Caki2 (cell line): ENCODE results near the gene PPARG. TPM values are rescaled to one million over a fixed set of nuclear protein-coding genes. Genes with fewer than 3 reads are reported as not detected.

Experiments used
- DNase-seq: peaks from one replicate; pipeline ENCODE4 v3.0.0-alpha.2; 2015; ENCODE audit warnings: low read depth
- in situ Hi-C: cut with HindIII; loops from 2 replicates; pipeline ENCODE4 v1.10.0; 2016; ENCODE audit warnings: low sequenced_read_pairs, low pct_unique_long_range_greater_than_20kb, mixed read lengths
- total RNA-seq: library from RNA; depleted of rRNA; stranded (reverse); fragments of >200 nt; shearing (Covaris generic); gene quantifications from 2 replicates; pipeline ENCODE4 v1.2.3, GENCODE V29; 2014; ENCODE audit warnings: low replicate concordance

Gene PPARG
- total RNA-seq, 1 experiment from 2014 or later, result 63.8 TPM

DNA sequence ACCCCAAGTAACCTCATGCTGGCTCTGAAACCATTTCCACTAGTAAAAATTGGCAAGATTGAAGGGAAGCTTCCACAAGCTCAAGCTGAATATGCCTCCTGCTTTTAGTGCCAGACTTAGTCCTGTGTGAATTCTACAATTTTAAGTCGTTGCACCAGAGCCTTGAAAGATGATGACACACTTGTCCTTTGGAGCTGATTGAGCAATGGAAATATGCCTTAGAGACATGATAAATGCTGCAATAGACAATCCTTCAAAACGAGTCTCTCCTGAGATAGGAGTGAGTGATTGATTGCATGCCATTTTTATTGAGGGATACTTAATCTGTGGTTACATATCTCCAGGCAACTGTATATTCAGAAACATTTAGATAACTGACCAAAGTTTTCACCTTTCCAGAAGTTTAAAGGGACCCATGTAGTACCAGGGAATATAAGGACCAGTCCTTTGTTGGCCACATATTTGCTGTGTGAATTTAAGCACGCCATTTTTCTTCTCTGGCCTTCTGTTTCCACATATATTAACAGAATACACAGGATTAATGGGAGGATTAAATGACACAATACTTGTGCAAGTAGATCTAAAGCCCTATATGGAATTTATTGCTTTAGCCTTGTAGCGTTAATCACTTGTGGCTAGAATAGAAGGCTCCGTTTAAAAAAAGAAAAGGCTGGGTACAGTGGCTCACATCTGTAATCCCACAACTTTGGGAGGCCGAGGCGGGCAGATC lies 65.1 kb downstream of the PPARG start:
- in situ Hi-C loops, result no loop called here
- DNase-seq, result no peak

DNA sequence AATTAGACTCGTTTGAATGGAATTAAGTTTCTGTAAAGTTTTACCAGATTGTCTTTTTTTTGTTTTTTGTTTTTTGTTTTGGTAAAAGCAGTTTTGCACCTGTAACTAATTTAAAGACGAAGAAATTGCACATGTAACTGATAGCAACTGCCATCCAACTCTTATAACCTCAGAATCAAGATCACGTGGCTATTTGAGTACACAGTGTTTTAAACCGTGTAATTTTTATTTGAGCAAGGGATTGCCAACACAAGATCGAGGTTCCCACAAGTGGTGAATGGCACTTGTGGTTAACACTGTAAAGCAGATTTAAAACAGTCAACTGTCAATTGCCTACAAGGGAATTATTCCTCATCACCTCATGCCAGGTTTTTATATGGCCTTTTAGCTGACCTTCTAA lies 67.3 kb downstream of the PPARG start:
- in situ Hi-C loops, result no loop called here
- no peak for DNase-seq

DNA sequence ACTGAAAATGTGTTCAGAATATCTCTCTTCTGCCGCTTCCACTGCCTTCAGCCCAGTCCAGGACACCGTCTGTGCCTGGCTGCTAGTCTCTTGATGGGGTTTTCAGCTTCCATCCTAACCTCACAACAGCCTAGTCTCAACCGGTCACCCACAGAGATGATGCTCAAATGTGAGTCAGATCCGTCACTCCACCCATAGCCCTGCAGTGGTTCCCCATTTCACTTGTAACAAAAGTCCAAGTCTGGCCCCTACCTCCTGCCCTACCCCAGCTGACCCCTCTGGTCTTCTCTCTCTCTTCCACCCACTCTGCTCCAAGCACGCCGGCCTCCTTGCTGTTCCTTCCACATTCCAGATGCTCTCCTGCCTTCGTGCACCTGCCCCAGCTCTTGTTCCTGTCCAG lies 68.1 kb downstream of the PPARG start:
- no peak for DNase-seq
- in situ Hi-C loops, result no loop called here

DNA sequence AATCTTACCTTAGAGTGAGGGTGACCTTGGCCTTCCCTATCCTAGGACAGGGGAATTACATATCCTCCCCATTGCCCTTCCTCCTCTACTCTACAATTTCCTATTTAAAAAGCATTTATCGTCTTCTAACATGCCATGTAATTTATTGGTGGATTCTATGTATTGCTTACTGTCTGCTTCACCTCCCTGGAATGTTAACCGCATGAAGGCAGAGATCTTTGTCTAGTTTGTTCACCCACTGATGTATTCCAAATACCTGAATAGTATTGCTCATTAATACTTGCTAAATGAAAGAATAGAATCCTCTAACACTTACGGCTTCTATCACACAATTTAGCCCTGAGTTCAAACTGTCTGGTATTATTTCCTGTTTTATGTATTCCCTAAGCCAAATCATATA lies 68.6 kb downstream of the PPARG start:
- DNase-seq, result no peak
- in situ Hi-C loops, result no loop called here

DNA sequence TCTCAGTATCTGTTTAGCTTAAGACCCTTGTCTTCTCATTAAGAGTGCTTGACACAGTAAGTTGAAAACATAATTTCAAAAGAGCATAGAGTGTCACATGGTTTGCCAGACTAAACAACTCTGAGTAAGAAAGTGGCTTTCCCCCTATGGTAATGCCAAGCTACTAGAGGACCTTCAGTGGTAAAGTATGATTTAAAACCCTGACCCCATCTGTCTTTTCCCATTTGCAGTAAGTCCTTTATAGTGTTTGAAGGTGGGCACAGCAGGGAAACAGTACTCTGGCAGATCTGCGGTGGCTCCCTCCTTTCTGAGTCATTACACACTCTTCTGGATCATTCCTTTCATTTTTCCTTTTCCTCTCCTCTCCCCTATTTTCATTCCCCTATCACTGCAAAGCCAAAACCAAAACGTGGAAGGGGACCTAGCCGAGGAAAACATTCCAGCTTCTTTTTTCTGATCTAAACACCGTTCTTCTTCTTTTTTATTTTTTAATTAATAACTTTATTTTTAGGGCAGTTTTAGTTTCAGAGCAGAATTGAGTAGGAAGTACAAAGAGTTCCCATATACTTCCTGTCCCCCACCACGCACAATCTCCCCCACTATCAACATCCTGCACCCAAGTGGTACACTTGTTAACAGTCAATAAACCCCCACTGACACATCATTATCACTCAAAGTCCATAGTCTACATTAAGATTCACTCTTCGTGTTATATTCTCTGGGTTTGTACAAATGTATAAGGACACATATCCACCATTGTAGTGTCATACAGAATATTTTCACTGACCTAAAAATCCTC lies 74.7 kb downstream of the PPARG start:
- DNase-seq, result no peak
- in situ Hi-C loops, result no loop called here

DNA sequence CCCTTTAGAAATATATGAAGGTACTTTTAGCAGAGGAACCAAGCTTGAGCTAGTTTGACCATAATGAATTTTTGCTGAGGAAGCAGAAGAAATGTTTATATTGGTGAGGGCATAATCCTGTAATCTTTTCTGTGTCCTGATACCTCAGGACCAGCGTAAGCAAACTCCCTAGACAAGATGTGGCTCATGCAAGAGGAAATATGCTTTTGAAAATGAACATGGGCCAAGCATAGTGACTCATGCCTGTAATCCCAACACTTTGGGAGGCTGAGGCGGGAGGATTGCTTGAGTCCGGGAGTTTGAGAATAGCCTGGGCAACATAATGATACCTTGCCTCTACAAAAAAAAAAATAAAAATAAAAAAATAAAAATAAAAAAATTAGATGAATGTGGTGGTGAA lies 78.5 kb downstream of the PPARG start:
- in situ Hi-C loops, result no loop called here
- DNase-seq, result no peak

DNA sequence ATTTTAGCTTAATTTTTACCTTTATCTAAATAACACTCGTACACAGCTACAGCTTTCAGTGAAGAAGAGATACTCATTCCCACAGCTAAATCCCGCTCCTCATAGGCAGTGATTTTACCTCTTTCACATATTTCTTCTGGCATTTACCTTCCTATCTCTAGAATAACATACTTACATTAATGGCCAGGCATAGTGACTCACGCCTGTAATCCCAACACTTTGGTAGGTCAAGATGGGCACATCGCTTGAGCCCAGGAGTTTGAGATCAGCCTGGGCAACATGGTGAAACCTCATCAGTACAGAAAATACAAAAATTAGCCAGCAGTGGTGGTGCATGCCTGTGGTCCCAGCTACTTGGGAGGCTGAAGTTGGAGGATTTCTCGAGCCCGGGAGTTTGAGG lies 80.2 kb downstream of the PPARG start:
- no peak for DNase-seq
- in situ Hi-C loops, result no loop called here

DNA sequence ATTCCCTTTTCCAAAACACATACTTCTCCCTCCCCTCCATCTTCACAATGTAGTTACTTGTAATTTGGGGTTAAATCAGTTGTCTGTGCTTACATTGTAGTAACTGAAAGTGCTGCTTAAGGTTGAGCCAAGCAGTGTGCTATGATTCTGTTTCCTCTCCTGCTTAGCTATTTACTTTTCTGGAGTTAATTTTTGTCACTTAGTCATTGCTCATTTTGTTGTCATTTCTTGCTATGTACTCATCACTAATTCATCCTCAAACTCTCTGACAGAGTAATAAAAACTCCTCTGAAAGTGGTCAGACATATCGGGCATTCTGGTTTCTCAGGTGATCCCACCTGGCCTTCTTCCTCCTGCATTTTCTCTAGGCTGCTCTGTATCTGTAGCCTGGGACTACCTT lies 80.7 kb downstream of the PPARG start:
- in situ Hi-C loops, result no loop called here
- no peak for DNase-seq

DNA sequence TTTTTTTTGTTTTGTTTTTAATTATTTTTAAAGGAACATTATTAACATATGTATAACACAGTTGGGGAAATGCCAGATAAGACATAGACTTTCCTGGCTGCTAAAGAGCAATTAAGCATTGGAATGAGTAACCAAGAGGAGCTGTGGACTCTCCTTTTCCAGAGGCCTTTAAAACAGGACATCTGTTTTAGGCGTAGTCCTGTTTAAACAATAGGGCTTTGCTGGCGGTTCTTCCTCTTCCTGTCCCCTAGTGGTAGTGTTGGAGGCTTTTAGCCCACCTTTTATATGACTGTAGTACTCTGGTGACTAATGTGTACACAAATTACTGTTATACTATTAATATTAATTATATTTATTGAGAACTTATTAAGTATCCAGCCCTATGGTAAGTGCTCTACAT lies 81.9 kb downstream of the PPARG start:
- in situ Hi-C loops, result no loop called here
- no peak for DNase-seq

DNA sequence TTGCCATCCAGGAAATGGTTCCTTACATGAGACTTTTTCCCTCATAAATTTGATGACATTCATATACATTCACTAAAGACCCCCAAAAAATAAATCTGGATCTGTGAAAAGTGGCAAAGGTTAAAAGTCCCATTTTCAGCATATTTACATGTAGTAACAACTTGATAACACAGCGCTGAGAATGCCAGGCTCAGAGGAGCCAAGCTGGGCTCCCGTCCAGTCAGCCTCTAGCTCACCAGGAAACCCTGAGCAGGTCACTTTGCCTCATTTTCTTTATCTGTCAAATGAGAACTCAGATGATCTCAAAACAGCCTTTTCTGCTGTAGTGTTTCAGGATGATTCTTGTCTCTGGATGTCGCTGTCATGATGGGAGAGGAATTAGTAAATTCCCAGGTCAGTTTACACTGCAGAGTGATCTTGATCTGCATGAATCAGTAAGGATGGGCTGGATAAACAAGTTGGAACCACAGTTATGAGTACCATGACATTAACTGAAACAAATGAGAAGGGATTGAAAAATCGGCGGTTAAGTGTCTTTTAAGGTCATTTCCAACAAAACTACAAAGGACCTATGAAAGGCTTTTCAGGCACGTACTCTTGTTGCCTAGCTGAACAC lies 82.8 kb downstream of the PPARG start:
- DNase-seq, result peak; percentile 51
- in situ Hi-C loops, result no loop called here

DNA sequence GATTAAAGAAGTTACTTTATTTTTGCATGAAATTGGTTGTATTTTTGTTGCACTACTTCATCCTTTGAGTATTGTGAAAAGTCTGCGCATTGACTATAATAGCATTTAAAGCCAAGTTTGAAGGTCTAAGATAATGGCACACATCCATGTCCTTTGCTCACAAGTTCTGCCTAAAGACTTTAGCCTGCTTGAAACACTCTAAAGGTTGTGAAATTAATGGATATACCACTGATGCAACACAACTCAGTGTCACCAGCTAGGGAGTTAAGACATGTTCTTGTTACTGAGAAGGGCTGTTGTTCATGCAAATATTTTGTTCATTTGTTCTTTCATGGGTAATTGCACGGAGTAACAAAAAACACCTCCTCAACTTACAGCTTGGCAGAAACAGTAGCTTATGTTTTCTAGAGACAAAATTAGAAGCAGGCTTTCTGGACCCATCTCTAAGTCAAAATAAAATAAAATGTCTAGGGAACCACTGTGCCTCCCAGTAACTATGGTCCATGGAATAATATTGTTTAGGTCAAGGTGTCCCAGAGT lies 83.9 kb downstream of the PPARG start:
- in situ Hi-C loops, result no loop called here
- DNase-seq, result no peak

DNA sequence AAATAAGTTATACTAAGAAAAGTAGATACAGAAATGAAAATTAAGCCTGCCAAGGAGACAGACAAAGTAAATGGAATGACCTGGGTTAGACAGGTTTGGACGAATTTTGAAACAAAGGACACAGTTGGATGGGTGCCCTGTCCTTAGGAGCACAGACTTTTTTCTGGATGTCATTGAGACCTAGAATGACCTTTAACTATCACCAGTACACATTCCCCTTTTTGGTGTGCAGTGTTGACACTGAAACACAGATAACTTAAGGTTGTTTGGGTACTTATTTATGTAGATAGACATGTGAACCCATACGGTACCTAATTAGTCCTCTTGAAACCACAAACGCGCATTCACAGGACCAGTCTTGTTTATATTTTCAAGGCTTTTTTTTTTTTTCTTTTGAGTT lies 86.7 kb downstream of the PPARG start:
- DNase-seq, result no peak
- in situ Hi-C loops, result no loop called here

DNA sequence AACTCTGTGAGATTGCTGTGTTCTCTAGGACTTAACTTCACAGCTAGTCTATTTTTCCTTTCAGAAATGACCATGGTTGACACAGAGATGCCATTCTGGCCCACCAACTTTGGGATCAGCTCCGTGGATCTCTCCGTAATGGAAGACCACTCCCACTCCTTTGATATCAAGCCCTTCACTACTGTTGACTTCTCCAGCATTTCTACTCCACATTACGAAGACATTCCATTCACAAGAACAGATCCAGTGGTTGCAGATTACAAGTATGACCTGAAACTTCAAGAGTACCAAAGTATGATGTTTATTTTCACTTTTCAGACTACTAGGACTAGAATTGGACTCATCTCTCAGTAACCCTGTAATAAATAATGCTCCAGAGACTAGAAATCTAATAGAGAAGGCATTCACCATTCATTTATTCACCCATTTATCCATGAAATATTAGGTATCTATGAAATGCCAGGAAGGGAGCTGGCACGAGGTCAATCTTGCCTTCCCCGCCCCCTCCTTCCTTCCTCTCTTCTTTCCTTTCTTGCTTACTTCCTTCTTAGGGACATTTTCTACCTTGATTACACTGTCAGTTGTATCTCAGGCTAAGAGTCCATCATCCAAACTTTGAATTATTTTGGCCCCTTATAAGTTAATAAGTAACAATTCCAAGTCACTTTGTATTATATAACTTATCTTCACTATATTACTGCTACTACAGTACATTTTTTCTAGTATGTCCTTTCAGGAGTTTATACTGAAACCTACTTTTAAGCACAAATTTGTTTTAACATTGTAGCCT lies 91.0 kb downstream of the PPARG start:
- no peak for DNase-seq
- in situ Hi-C loops, result no loop called here

DNA sequence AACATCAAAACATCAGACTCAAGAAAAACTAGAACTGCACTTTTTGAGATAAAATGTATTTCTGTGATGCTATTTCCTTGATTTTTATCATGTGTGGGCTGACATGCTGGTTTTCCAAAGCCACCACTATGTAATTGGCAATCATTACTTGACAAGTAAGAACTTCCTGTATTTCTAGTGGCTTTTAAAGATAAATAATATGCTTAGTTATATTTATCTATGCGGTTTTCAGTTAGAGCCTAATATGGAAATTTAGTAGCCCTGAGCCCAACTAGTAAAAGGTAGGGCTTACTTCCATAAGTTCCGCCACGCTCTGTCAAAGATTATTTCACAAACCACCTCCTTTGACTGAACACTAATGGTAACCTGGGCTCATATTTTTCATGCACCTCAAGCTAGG lies 91.6 kb downstream of the PPARG start:
- in situ Hi-C loops, result no loop called here
- DNase-seq, result no peak

DNA sequence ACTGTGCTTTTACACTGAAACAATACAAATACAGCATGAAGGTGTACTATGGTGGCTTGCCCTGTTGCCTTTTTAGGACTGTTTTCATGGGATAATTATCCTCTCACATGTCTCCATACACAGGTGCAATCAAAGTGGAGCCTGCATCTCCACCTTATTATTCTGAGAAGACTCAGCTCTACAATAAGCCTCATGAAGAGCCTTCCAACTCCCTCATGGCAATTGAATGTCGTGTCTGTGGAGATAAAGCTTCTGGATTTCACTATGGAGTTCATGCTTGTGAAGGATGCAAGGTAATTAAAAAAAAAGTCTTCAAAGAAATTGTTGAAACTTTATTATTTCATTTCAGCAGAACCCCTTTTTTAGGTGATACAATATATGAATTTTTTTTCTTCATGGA lies 92.3 kb downstream of the PPARG start:
- in situ Hi-C loops, result no loop called here
- no peak for DNase-seq

DNA sequence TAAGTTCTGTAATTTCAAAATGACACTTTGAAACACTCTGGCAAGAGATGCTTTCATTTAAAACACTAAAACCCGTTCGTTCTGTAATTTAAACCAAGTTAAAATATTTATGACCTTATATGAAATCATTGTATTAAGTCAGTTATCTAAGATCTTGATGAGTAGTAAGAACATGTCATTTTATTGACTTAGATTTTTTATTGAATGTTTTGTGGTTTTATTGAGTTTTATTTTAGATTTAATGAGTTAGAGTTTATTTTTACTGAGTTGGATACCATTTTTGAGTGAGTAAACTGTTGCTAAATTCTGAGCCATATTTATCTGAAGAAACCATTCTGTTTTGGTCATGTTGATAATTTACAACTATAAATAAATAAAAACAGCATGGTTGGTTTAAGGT lies 94.3 kb downstream of the PPARG start:
- in situ Hi-C loops, result no loop called here

DNA sequence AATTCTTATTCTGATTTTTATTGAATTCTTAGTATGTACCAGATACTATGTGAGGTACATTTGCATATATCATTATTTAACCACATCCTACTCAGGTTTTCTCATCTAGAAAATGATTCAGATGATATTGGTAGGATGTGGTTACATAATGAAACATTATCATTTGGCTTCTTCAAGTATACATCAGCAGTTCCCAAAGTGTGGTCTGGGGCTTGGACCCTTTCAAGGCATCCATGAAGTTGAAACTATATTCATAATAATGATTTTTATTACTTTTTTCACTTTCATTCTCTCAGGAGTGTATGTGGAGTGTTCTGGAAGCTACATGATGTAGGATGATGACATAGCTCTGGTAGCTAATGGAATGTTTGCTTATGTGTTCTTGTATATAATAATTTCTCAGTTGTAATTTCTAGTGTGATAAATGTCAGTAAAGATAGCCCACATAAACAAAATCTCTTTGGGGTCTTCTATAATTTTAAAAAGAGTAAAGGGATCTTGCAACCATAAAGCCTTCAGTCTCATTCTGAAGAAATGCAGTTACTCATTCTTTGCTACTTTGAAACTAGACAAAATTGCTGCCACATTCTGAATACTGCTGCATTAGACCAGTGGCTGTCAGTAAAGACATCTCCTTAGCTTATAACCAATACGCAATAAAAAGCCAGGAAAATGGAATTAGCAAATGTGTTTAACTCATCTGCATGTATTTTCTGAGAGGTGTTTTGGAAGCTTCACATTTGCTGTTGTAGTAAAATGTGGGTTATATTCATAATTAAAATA lies 95.8 kb downstream of the PPARG start:
- no peak for DNase-seq
- in situ Hi-C loops, result no loop called here

More for the DNA sequence above, 94.3 kb downstream of the PPARG start:
- DNase-seq, result no peak
